ENCODE measurements around the gene RADX. TPM values are rescaled to one million over a fixed set of nuclear protein-coding genes. Genes with fewer than 3 reads are reported as not detected.
"Not testable (repeated sequence)": the region's sequence is repeated elsewhere in the genome, so short reads cannot be mapped to it uniquely, and the experiment has no call there.

The RADX gene
- total and polyA plus RNA-seq, 2 experiments from 2014 or later: 1.9 to 6.7 TPM

GRCh38 chrX:106653625-106654024 is 41.8 kb downstream of the RADX start:
- not testable (repeated sequence) for H3K27me3 ChIP-seq (ENCODE audit: insufficient read depth); DNase-seq (ENCODE audit: low spot score); H3K4me1 Mint-ChIP-seq; H3K79me2 ChIP-seq (replicated peaks; ENCODE audit: insufficient read depth); H3K9me2 ChIP-seq (ENCODE audit: insufficient read depth); H3K36me3 ChIP-seq (ENCODE audit: insufficient read depth); H3K9me3 Mint-ChIP-seq; H3K4me2 ChIP-seq; H4K20me1 ChIP-seq (replicated peaks; ENCODE audit: insufficient read depth); H3K4me1 ChIP-seq (ENCODE audit: insufficient read depth); H3K27ac Mint-ChIP-seq; ATAC-seq; H3K4me3 Mint-ChIP-seq; H2AFZ ChIP-seq; H3K36me3 Mint-ChIP-seq (ENCODE audit: low read depth); H3K27me3 Mint-ChIP-seq (ENCODE audit: insufficient read depth, low read depth, poor library complexity); H3F3A ChIP-seq (replicated peaks; ENCODE audit: low read depth); H3K4me3 ChIP-seq; H3K27ac ChIP-seq (ENCODE audit: low read depth)

GRCh38 chrX:106670631-106671030 is 58.9 kb downstream of the RADX start:
- Mint-ChIP-seq H3K36me3 (ENCODE audit: low read depth) (no peaks in the 10 kb centered on the region), H3K9me3 (no peaks in the 10 kb centered on the region), H3K4me1 (peaks cover 4% of the 10 kb centered on the region; the same call in 1 of the 3 replicates), H3K4me3 (no peak overlapping the region), H3K27me3 (ENCODE audit: insufficient read depth, low read depth, poor library complexity) (no peaks in the 10 kb centered on the region), H3K27ac (no peak overlapping the region)
- H3K27me3 ChIP-seq (ENCODE audit: insufficient read depth): no peaks in the 10 kb centered on the region
- DNase-seq (ENCODE audit: low spot score): no peak
- no peak for ATAC-seq
- H3K27ac ChIP-seq (ENCODE audit: low read depth): no peak overlapping the region
- H3K4me1 ChIP-seq (ENCODE audit: insufficient read depth): no peaks in the 10 kb centered on the region
- H3F3A ChIP-seq (replicated peaks; ENCODE audit: low read depth): no peaks in the 10 kb centered on the region
- H3K36me3 ChIP-seq (ENCODE audit: insufficient read depth): no peaks in the 10 kb centered on the region
- H3K79me2 ChIP-seq (replicated peaks; ENCODE audit: insufficient read depth): no peaks in the 10 kb centered on the region
- TF ChIP-seq POLR2AphosphoS5 (IDR thresholded peaks at IDR 0.05; ENCODE audit: low read depth) (no peak), EZH2phosphoT487 (IDR thresholded peaks at IDR 0.05; ENCODE audit: unreplicated experiment) (no peak), ETS1 (IDR thresholded peaks at IDR 0.05) (no peak), CTCF (conservative IDR thresholded peaks at IDR 0.05; ENCODE audit: low read depth in 2 of 2) (no peak), ZNF462 (CRISPR knock-in tag; IDR thresholded peaks at IDR 0.05) (no peak), ZNF331 (CRISPR knock-in tag; IDR thresholded peaks at IDR 0.05; ENCODE audit: low read depth) (no peak), NANOG (IDR thresholded peaks at IDR 0.05; ENCODE audit: borderline replicate concordance) (no peak)
- H4K20me1 ChIP-seq (replicated peaks; ENCODE audit: insufficient read depth): no peaks in the 10 kb centered on the region
- H3K4me2 ChIP-seq: no peak overlapping the region
- H2AFZ ChIP-seq: no peak overlapping the region
- no peaks in the 10 kb centered on the region for H3K9me2 ChIP-seq (ENCODE audit: insufficient read depth)
- H3K4me3 ChIP-seq: no peak overlapping the region

All from GM23338 (cell line).